Skeletal muscle satellite cell (primary cell): ENCODE data around the gene DEDD2.

Source experiments
- H3K27me3 ChIP-seq: 2 replicates; pipeline ENCODE4 v1.7.0; 2013; ENCODE audit warnings: low read length; ENCODE audit not compliant: control insufficient read depth, insufficient read depth
- H3K36me3 ChIP-seq: 2 replicates; pipeline ENCODE4 v1.7.0; 2013; ENCODE audit warnings: mild to moderate bottlenecking, control low read depth, low read length; ENCODE audit not compliant: insufficient read depth
- H3K4me1 ChIP-seq: 2 replicates; pipeline ENCODE4 v1.7.0; 2013; ENCODE audit warnings: low read length; ENCODE audit not compliant: control insufficient read depth, insufficient read depth
- H3K4me2 ChIP-seq: 2 replicates; pipeline ENCODE4 v1.7.0; 2013; ENCODE audit warnings: mild to moderate bottlenecking, low read length
- H3K4me3 ChIP-seq: 2 replicates; pipeline ENCODE4 v1.7.0; 2013; ENCODE audit warnings: low read length
- H3K9ac ChIP-seq: 2 replicates; pipeline ENCODE4 v1.7.0; 2013; ENCODE audit warnings: mild to moderate bottlenecking, low read depth, low read length, moderate library complexity
- H3K9me3 ChIP-seq: replicated peaks from 2 replicates; pipeline ENCODE4 v1.7.0; 2013; ENCODE audit warnings: mild to moderate bottlenecking, control low read depth, low read length

Gene DEDD2

DNA sequence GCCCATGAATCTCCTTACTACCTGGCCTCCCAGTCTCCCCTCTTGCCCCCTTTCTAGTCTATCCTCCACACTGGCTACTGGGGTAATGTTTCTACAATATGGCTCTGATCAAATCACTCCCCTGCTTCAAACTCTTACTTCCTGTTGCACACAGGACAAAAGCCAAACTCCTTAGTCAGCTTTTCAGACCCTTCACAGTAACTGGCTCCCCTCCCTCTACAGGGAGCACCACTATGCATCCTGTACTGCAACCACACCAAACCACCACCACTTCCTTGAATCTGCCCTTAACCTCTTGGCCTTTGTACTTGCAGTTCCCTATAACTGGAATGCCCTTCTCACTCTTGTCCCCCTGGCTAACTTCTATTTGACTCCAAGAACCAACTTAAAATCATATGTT lies 32.2 kb downstream of the DEDD2 start:
- H3K4me1 ChIP-seq: peaks cover 12% of the 10 kb centered on the region
- no peaks in the 10 kb centered on the region for H3K36me3 ChIP-seq
- H3K9ac ChIP-seq: no peak overlapping the region
- H3K9me3 ChIP-seq: no peaks in the 10 kb centered on the region
- H3K27me3 ChIP-seq: peaks cover 21% of the 10 kb centered on the region
- no peak overlapping the region for H3K4me3 ChIP-seq
- H3K4me2 ChIP-seq: no peak overlapping the region

DNA sequence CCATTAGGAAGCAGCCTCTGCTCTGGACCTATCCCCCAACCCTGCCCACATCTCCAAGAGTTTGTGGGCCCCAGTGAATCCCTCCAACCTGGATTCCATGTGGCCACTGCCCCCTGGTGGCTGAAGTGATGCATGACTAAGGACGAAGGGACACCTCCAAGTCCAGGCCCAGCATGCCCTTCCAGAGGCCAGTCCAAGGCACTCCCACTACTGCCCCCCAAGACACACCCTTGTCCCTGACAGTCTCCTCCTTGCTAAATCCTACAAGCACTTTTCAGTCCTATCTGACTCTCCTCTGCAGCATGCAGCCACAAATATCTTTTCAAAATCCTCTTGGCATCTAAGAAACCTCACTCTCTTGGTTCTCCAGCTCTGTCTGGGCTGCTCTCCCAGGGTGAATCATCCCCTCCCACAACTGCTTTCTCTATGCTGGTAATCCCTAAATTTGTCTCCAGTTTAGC lies 33.0 kb downstream of the DEDD2 start:
- Histone ChIP-seq H3K9ac (no peak overlapping the region), H3K4me2 (no peak overlapping the region), H3K27me3 (peaks cover 30% of the 10 kb centered on the region), H3K9me3 (no peaks in the 10 kb centered on the region), H3K4me1 (peaks cover 12% of the 10 kb centered on the region), H3K36me3 (no peaks in the 10 kb centered on the region), H3K4me3 (no peak overlapping the region)

DNA sequence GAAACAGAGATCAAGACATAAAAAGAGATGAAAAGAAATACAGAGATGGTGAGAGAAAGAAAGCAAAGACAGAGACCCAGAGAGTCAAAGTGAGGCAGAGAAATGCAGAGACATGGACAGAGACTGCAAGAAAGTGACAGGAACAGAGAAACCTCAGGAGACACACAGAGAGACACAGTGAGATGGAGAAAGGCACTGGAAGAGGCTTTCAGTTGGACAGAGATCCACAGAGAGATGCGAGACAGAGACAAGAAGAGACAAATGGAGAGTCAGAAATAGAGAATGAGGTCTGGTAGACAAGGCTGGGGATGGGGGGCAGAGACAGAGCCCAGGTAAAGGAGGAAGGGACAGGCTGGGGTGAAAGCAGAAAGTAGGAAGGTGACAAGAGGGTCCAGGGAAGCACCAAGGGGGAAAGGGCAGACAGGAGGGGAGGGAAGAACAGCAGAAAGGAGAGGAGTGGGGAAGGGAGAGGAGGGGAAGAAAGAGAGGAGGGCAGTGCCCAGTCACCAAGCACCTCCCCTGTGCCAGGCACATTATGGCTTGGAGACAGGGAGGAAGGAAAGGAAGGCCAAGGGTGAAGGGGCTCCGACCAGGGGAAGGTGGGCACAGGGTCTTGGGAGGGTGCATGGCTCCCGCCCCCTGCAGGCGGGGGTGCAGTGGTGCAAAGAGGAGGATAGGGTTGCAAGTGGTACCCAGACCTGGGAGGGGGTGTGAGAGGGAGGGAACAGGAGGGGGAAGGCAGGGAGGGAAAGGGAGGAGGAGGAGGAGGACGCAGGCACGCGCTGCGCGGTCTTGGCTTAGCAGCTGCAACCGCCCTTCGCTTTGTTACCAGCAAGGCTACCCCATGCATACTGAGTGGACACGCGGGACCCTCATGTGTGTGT lies 38.4 kb downstream of the DEDD2 start:
- H3K4me2 ChIP-seq: no peak overlapping the region
- H3K9ac ChIP-seq: no peak overlapping the region
- no peak overlapping the region for H3K4me3 ChIP-seq
- no peaks in the 10 kb centered on the region for H3K9me3 ChIP-seq
- peaks cover 13% of the 10 kb centered on the region for H3K4me1 ChIP-seq
- H3K36me3 ChIP-seq: no peaks in the 10 kb centered on the region
- H3K27me3 ChIP-seq: peaks cover 71% of the 10 kb centered on the region

DNA sequence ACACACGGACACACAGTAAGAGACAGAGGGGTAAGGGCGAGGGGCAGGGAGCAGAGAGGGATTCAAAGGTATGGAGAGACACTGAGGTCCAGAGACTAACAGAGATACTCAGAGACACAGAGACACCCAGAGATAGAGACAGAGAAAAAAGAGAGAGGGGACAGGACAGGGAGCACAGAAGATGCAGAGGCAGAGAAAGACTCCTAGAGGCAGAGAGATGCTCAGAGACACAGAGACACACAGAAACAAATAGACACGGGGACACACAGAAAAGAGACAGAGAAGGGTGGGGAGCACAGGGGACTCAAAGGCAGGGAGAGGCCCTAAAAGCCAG lies 39.8 kb downstream of the DEDD2 start:
- H3K9ac ChIP-seq: no peak overlapping the region
- H3K36me3 ChIP-seq: no peaks in the 10 kb centered on the region
- peak overlapping the region; percentile 82 for H3K4me2 ChIP-seq
- no peaks in the 10 kb centered on the region for H3K9me3 ChIP-seq
- peaks cover 84% of the 10 kb centered on the region for H3K27me3 ChIP-seq
- H3K4me1 ChIP-seq: peaks cover 13% of the 10 kb centered on the region
- H3K4me3 ChIP-seq: no peak overlapping the region

DNA sequence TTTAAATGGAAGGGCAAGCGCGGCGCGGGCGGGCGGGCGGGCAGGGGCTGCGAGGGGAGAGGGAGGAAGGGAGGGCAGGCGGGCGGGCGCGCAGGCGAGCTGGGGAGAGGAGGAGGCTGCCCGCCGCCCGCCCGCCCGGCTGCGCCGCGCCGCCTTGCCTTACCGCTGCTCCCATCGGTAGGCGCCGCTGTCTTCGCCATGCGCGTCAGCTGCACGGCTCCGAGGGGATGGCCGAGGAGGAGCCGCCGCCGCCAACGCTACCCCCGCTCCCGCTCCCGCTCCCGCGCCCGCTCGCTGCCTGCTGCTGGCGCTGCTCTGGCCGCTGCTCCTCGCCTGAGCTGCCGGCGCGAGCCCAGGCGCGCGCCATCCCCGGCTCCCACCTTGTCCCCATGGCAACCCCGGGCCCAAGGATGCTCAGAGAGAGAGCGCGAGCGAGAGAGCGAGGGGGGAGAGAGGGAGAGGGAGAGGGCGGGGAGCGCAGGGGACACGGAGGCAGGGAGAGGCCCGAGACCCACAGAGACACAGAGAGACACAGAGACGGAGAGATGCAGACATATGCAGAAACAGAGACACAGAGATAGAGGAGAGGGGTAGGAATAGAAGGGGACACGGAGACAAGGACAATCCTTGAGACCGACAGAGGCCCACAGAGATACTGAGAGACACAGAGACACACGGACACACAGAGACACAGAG lies 40.3 kb downstream of the DEDD2 start:
- Histone ChIP-seq H3K9me3 (no peaks in the 10 kb centered on the region), H3K27me3 (peaks cover 84% of the 10 kb centered on the region), H3K9ac (no peak overlapping the region), H3K4me2 (peak overlapping the region; percentile 82), H3K4me3 (peak overlapping the region; percentile 46), H3K4me1 (peaks cover 13% of the 10 kb centered on the region), H3K36me3 (no peaks in the 10 kb centered on the region)

DNA sequence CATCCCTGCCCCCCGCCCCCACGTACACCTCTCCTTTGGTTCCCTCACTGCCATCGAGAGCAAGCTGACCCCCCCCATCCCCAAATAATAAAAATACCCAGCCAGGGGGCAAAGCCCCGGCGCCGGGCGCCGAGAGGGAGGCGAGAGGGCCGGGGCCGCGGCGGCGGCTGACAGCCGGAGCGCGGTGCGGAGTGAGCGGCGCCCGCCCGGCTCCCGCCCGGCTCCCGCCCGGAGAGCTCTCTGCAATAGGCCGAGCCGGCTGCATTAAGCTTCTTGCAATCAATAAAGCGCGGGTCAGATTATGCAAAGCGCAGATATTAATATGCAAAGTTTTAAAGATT lies 40.9 kb downstream of the DEDD2 start:
- H3K9ac ChIP-seq: no peak overlapping the region
- peak overlapping the region; percentile 82 for H3K4me2 ChIP-seq
- H3K9me3 ChIP-seq: no peaks in the 10 kb centered on the region
- H3K4me3 ChIP-seq: peak overlapping the region; percentile 63
- H3K27me3 ChIP-seq: peaks cover 85% of the 10 kb centered on the region
- H3K4me1 ChIP-seq: peaks cover 13% of the 10 kb centered on the region
- H3K36me3 ChIP-seq: no peaks in the 10 kb centered on the region

DNA sequence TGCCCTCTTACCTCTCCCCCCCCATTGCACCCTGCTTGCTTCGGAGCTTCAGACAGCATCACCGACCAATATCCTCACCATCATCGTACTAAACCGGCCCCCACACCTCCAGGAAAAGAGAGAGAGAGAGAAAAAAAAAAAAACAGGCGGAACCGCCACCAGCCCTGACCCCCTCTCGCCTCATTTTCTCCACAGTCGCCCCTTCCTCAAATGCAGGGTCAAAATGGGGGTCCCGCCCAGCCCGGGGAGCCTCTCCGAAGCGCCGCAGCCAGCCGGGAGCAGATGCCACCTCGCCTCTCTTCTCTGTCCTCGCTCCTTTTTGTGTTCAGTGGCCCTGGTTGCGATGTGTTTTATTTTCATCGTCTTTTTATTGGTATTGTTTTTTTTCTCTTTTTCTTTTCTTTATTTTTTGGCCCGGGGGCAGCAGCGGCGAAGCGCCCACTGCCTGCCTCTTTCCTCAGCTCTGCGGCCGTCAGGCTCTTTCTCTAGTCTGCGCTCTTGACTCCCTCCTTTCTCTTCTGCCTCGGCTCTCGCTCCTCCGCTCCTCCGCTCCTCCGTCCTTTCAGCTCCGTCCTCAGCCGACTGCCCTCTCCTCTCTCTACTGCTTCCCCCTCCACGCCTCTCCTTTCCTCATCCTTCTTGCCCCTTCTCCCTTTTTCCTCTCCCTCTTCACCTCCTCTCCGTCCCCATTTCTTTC lies 41.4 kb downstream of the DEDD2 start:
- Histone ChIP-seq H3K36me3 (no peaks in the 10 kb centered on the region), H3K9ac (no peak overlapping the region), H3K4me1 (peaks cover 13% of the 10 kb centered on the region), H3K9me3 (no peaks in the 10 kb centered on the region), H3K4me3 (peak overlapping the region; percentile 63), H3K27me3 (peaks cover 85% of the 10 kb centered on the region), H3K4me2 (peak overlapping the region; percentile 82)

DNA sequence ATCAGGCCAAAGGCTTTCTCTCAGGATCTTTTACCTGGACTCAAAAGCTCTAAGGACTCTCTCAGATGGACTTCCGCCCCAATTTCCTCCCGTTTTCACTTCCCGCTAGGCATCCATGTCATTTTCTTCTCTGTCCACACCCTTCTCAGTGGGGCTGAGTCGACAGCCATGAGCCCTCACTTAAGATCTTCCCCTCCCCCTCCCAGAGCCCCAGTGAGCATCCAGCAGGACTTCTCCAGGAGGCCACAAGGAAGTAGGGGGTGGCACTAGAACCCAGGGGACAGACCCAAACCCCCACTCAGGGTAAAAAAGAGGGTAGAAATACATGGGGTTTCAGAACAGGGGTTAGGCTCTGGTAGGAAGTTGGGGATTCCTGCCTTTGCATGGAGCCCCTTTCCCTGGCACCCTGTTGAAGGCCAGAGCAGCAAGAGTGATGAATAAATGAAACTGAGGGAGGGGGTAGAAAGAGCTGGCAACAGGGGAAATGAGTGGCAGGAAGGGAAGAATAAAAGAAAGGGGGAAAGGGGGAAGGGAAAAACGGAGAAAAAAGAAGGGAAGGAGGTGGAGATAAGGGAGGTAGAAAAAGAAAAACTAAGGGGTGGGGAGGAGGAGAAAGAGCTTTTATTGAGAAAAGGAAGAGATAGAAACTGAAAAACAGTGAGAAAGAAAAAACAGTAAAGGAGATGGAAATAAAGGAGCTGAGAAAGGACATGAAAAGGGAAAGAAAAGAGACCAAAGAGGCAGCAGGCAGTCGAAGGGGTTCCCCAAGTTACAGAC lies 42.3 kb downstream of the DEDD2 start:
- peak overlapping the region; percentile 82 for H3K4me2 ChIP-seq
- no peak overlapping the region for H3K4me3 ChIP-seq
- peaks cover 87% of the 10 kb centered on the region for H3K27me3 ChIP-seq
- peaks cover 13% of the 10 kb centered on the region for H3K4me1 ChIP-seq
- no peaks in the 10 kb centered on the region for H3K36me3 ChIP-seq
- H3K9me3 ChIP-seq: no peaks in the 10 kb centered on the region
- no peak overlapping the region for H3K9ac ChIP-seq

DNA sequence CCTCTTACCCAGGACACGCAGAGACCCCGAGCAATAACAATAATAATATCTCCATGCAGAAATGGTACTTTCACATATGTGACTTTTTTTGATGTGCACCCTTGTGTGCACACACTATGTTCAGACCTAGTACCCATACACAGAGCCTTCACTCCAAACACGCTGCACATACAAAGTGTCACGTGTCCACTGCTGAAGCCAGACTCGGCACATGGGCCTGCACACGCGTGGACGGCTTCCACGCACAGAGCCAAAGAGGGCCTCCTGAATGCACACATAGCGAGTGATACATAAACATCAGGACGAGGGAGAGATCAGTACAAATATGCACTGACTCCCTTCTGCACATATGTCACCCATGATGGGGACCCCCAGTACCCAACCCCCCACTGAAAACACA lies 43.3 kb downstream of the DEDD2 start:
- Histone ChIP-seq H3K27me3 (peaks cover 81% of the 10 kb centered on the region), H3K9me3 (no peaks in the 10 kb centered on the region), H3K4me2 (no peak overlapping the region), H3K36me3 (no peaks in the 10 kb centered on the region), H3K4me3 (no peak overlapping the region), H3K9ac (no peak overlapping the region), H3K4me1 (peaks cover 13% of the 10 kb centered on the region)

DNA sequence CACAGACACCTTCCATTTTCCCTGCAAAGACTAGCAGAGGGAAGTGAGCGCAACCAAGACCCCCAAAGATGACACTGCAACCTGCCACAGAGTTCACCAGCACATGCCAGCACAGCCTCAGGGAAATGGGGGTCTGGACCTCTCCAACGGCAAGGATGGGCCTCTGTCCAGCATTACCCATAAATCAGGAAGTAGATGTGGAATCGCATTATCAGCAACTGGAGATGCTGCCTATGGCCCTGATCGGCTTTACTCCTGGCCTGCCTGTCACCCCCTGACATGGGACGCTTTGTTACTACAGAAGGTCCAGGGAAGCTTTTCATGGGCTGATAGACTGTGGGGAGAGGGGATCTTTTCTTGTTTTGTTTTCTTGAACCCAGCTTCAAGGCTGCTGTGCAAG lies 43.8 kb downstream of the DEDD2 start:
- H3K9ac ChIP-seq: no peak overlapping the region
- H3K27me3 ChIP-seq: peaks cover 79% of the 10 kb centered on the region
- H3K4me1 ChIP-seq: peaks cover 13% of the 10 kb centered on the region
- H3K36me3 ChIP-seq: no peaks in the 10 kb centered on the region
- H3K9me3 ChIP-seq: no peaks in the 10 kb centered on the region
- H3K4me2 ChIP-seq: no peak overlapping the region
- H3K4me3 ChIP-seq: no peak overlapping the region

DNA sequence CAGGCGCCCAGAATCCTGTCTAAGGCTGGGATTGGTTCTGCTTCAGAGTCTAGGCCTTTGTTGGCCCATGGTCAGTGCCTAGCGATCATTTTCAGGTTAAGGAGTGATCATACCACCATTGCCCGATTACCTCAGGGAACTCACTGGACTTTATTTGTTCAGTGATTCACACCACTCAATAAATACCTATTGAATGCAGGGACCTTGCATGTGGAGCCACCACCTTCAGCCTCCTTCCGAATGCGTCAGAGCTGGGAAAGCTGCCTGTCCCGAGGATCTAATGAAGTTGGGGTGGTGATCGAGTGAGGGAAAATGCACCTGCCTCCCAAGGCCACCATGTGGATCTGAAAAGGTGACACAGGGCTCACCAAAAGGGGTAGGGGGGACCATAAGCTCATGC lies 45.2 kb downstream of the DEDD2 start:
- H3K9me3 ChIP-seq: no peaks in the 10 kb centered on the region
- H3K9ac ChIP-seq: no peak overlapping the region
- H3K4me1 ChIP-seq: peaks cover 11% of the 10 kb centered on the region
- H3K36me3 ChIP-seq: no peaks in the 10 kb centered on the region
- H3K4me3 ChIP-seq: no peak overlapping the region
- H3K27me3 ChIP-seq: peaks cover 76% of the 10 kb centered on the region
- H3K4me2 ChIP-seq: no peak overlapping the region
